ENCODE results near the gene AMDHD1. TPM values are rescaled to one million over a fixed set of nuclear protein-coding genes. Genes with fewer than 3 reads are reported as not detected.

Gene AMDHD1
- polyA plus RNA-seq, 1 donor (not counting 4 experiments of a cell fraction or from before 2014, with no cell fraction given) = 0.68 TPM

DNA sequence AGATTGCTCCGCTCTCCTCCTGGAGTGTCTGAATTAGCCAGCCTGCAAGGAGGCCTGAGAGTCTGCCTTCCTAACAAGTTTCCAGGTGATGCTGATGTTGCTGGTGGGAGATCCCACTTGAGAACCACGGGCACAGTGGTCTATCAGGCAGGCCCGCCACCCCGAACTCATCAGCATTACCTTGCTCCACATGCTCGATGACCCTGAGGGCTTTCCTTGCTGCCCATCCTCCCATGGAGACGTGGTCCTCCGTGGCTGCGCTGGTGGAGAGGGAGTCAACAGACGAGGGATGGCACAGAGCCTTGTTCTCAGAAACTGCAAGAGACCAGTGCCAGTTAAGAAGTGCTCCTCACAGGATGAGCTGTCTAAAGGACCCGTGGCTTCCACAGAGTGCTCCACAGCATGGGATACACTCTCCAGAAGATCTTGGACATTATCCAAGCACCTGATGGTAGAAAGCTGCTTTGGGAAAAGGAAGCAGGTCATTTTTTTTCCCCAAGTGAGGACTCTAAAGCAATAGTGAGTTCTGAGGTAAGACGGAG is 34.7 kb downstream of the AMDHD1 start:
- FAIRE-seq (no peak), DNase-seq (ENCODE audit: low read depth, low spot score) (no peak)
- Histone ChIP-seq H3K36me3 (ENCODE audit: control insufficient read depth in 2 of 2, extremely low read depth in 1 of 2, insufficient read depth in 2 of 2, low read length in 2 of 2) (no peaks in the 10 kb centered on the region), H3K27ac (ENCODE audit: control insufficient read depth, insufficient read depth, low read length) (no peak overlapping the region), H3K4me3 (ENCODE audit: control insufficient read depth in 2 of 3, extremely low read depth in 1 of 3, insufficient read depth in 2 of 3, low read depth in 1 of 3, low read length in 3 of 3) (no peak overlapping the region), H3K9me1 (ENCODE audit: control insufficient read depth, extremely low read depth, insufficient read depth, low read length) (no peaks in the 10 kb centered on the region), H3K4me1 (ENCODE audit: control insufficient read depth, extremely low read depth, insufficient read depth, low read length) (no peaks in the 10 kb centered on the region), H3K79me2 (ENCODE audit: control insufficient read depth, insufficient read depth, low read length) (no peaks in the 10 kb centered on the region), H3K9ac (ENCODE audit: control insufficient read depth, extremely low read depth, insufficient read depth, low read length) (no peak overlapping the region), H3K9me3 (ENCODE audit: control insufficient read depth, low read depth, low read length) (no peaks in the 10 kb centered on the region), H3K4me2 (ENCODE audit: control insufficient read depth, extremely low read depth, insufficient read depth, low read depth, low read length) (no peak overlapping the region), H4K20me1 (ENCODE audit: control insufficient read depth, extremely low read depth, insufficient read depth, low read length) (no peaks in the 10 kb centered on the region), H3K27me3 (ENCODE audit: control insufficient read depth, extremely low read depth, insufficient read depth, low read length) (no peaks in the 10 kb centered on the region), H2AFZ (ENCODE audit: control insufficient read depth, low read length) (no peak overlapping the region)
- dilution Hi-C loops (cut with MboI; ENCODE audit: extremely low pct_ligation_motif_present, low sequenced_read_pairs) = no loop called here
- TF ChIP-seq, protein P1, sequence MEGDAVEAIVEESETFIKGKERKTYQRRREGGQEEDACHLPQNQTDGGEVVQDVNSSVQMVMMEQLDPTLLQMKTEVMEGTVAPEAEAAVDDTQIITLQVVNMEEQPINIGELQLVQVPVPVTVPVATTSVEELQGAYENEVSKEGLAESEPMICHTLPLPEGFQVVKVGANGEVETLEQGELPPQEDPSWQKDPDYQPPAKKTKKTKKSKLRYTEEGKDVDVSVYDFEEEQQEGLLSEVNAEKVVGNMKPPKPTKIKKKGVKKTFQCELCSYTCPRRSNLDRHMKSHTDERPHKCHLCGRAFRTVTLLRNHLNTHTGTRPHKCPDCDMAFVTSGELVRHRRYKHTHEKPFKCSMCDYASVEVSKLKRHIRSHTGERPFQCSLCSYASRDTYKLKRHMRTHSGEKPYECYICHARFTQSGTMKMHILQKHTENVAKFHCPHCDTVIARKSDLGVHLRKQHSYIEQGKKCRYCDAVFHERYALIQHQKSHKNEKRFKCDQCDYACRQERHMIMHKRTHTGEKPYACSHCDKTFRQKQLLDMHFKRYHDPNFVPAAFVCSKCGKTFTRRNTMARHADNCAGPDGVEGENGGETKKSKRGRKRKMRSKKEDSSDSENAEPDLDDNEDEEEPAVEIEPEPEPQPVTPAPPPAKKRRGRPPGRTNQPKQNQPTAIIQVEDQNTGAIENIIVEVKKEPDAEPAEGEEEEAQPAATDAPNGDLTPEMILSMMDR (optimal IDR thresholded peaks at IDR 0.05 in 1 of 3, IDR thresholded peaks at IDR 0.05 in 1 of 3, conservative IDR thresholded peaks at IDR 0.05 in 1 of 3; ENCODE audit: extremely low read depth in 1 of 3, insufficient read depth in 2 of 3, low read length in 3 of 3) = no peak
- TF ChIP-seq EZH2 (IDR thresholded peaks at IDR 0.05; ENCODE audit: low read length) = no peak

DNA sequence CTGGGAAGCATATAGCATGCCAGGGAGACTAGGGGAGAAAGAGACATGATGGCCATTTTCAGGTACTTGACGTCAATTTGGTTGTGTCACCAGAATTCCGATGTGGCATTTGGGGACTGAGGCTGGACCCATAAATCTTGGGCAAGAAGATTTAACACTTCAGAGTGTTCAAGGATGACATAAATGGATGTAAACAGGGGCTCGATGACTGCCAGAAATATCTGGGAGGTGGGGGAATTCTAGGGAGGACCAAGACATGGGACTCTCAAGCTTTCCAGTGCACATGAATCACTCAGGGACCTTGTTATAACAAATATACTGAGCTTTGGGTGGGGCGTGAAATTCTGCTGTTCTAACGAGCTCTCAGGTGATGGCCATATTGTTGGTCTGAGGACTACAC is 35.2 kb downstream of the AMDHD1 start:
- Histone ChIP-seq H3K36me3 (ENCODE audit: control insufficient read depth in 2 of 2, extremely low read depth in 1 of 2, insufficient read depth in 2 of 2, low read length in 2 of 2) (no peaks in the 10 kb centered on the region), H4K20me1 (ENCODE audit: control insufficient read depth, extremely low read depth, insufficient read depth, low read length) (no peaks in the 10 kb centered on the region), H3K9me3 (ENCODE audit: control insufficient read depth, low read depth, low read length) (no peaks in the 10 kb centered on the region), H3K4me1 (ENCODE audit: control insufficient read depth, extremely low read depth, insufficient read depth, low read length) (no peaks in the 10 kb centered on the region), H3K9ac (ENCODE audit: control insufficient read depth, extremely low read depth, insufficient read depth, low read length) (no peak overlapping the region), H3K27ac (ENCODE audit: control insufficient read depth, insufficient read depth, low read length) (no peak overlapping the region), H2AFZ (ENCODE audit: control insufficient read depth, low read length) (no peak overlapping the region), H3K4me3 (ENCODE audit: control insufficient read depth in 2 of 3, extremely low read depth in 1 of 3, insufficient read depth in 2 of 3, low read depth in 1 of 3, low read length in 3 of 3) (no peak overlapping the region), H3K9me1 (ENCODE audit: control insufficient read depth, extremely low read depth, insufficient read depth, low read length) (no peaks in the 10 kb centered on the region), H3K4me2 (ENCODE audit: control insufficient read depth, extremely low read depth, insufficient read depth, low read depth, low read length) (no peak overlapping the region), H3K27me3 (ENCODE audit: control insufficient read depth, extremely low read depth, insufficient read depth, low read length) (no peaks in the 10 kb centered on the region), H3K79me2 (ENCODE audit: control insufficient read depth, insufficient read depth, low read length) (no peaks in the 10 kb centered on the region)
- dilution Hi-C loops (cut with MboI; ENCODE audit: extremely low pct_ligation_motif_present, low sequenced_read_pairs) = no loop called here
- FAIRE-seq (no peak), DNase-seq (ENCODE audit: low read depth, low spot score) (no peak)
- TF ChIP-seq, protein P1 (optimal IDR thresholded peaks at IDR 0.05 in 1 of 3, IDR thresholded peaks at IDR 0.05 in 1 of 3, conservative IDR thresholded peaks at IDR 0.05 in 1 of 3; ENCODE audit: extremely low read depth in 1 of 3, insufficient read depth in 2 of 3, low read length in 3 of 3) = no peak
- no peak for TF ChIP-seq EZH2 (IDR thresholded peaks at IDR 0.05; ENCODE audit: low read length)

All from keratinocyte (primary cell).